GM06990 (cell line): ENCODE data around the gene SPINK4.

Experiments
- DNase-seq: peaks from one replicate; pipeline ENCODE4 v3.0.0-alpha.2; 2011; ENCODE audit not compliant: insufficient read length; ENCODE audit errors: extremely low read depth
- H3K27me3 ChIP-seq: replicated peaks from 2 replicates; pipeline ENCODE4 v1.6.0; 2011; ENCODE audit warnings: low read length; ENCODE audit not compliant: control insufficient read depth, insufficient read depth
- H3K36me3 ChIP-seq: 2 replicates; pipeline ENCODE4 v1.5.1; 2011; ENCODE audit warnings: low read length; ENCODE audit not compliant: control insufficient read depth, insufficient read depth
- H3K4me3 ChIP-seq: replicated peaks from 2 replicates; pipeline ENCODE4 v1.5.1; 2011; ENCODE audit warnings: low read depth, mild to moderate bottlenecking, control low read depth, low read length
- CTCF ChIP-seq: IDR thresholded peaks from 2 replicates; pipeline ENCODE4 v1.5.1; 2011; ENCODE audit warnings: low read length, control low read depth, mild to moderate bottlenecking, inconsistent platforms; ENCODE audit not compliant: insufficient read depth, poor library complexity, severe bottlenecking

SPINK4 gene

GRCh38 chr9:33287087-33287490 lies 47.1 kb downstream of the SPINK4 start:
- no peak for DNase-seq
- TF ChIP-seq CTCF = peak; percentile 79
- H3K4me3 ChIP-seq = no peak overlapping the region
- peaks cover 3% of the 10 kb centered on the region; the same call in 1 of the 2 replicates for H3K36me3 ChIP-seq
- H3K27me3 ChIP-seq = no peaks in the 10 kb centered on the region

GRCh38 chr9:33288235-33288634 lies 48.3 kb downstream of the SPINK4 start:
- no peak for DNase-seq
- H3K4me3 ChIP-seq = no peak overlapping the region
- H3K36me3 ChIP-seq = peaks cover 3% of the 10 kb centered on the region; the same call in 1 of the 2 replicates
- no peak for TF ChIP-seq CTCF
- no peaks in the 10 kb centered on the region for H3K27me3 ChIP-seq

GRCh38 chr9:33288828-33289483 lies 49.0 kb downstream of the SPINK4 start:
- no peak for DNase-seq
- Histone ChIP-seq H3K4me3 (no peak overlapping the region; the same call in 1 of the 2 replicates), H3K36me3 (no peaks in the 10 kb centered on the region; the same call in 1 of the 2 replicates), H3K27me3 (no peaks in the 10 kb centered on the region)
- TF ChIP-seq CTCF = no peak

- no peaks in the 10 kb centered on the region; the same call in 1 of the 2 replicates for H3K36me3 ChIP-seq
- H3K4me3 ChIP-seq = peak overlapping the region; percentile 85
- DNase-seq = no peak
- no peak for TF ChIP-seq CTCF
- no peaks in the 10 kb centered on the region for H3K27me3 ChIP-seq
Measured at GRCh38 chr9:33289496-33289895, 49.5 kb downstream of the SPINK4 start.

GRCh38 chr9:33289936-33290246 lies 49.9 kb downstream of the SPINK4 start:
- no peak for DNase-seq
- H3K4me3 ChIP-seq = peak overlapping the region; percentile 85
- no peak for TF ChIP-seq CTCF
- no peaks in the 10 kb centered on the region; the same call in 1 of the 2 replicates for H3K36me3 ChIP-seq
- H3K27me3 ChIP-seq = no peaks in the 10 kb centered on the region
